Ishikawa (cell line): ENCODE data around the gene SPRR1B.

Experiments
- CEBPB ChIP-seq: IDR thresholded peaks from 2 replicates; pipeline ENCODE4 v1.6.1; 2012
- CREB1 ChIP-seq: IDR thresholded peaks from 2 replicates; pipeline ENCODE4 v1.6.1; 2012; ENCODE audit warnings: low read depth
- EGR1 ChIP-seq: IDR thresholded peaks from 2 replicates; pipeline ENCODE4 v1.6.1; 2012
- EP300 ChIP-seq: IDR thresholded peaks from 2 replicates; pipeline ENCODE4 v1.6.1; 2012; ENCODE audit warnings: borderline replicate concordance
- FOXM1 ChIP-seq: IDR thresholded peaks from 2 replicates; pipeline ENCODE4 v1.6.1; 2012; ENCODE audit warnings: low read depth, borderline replicate concordance
- MAX ChIP-seq: IDR thresholded peaks from 2 replicates; pipeline ENCODE4 v1.6.1; 2012
- NFIC ChIP-seq: IDR thresholded peaks from 2 replicates; pipeline ENCODE4 v1.6.1; 2012
- RAD21 ChIP-seq: IDR thresholded peaks from 2 replicates; pipeline ENCODE4 v1.6.1; 2012; ENCODE audit warnings: low read depth
- REST ChIP-seq: IDR thresholded peaks from 2 replicates; pipeline ENCODE4 v1.6.1; 2012; ENCODE audit warnings: low read depth, mild to moderate bottlenecking
- TAF1 ChIP-seq: IDR thresholded peaks from 2 replicates; pipeline ENCODE4 v1.6.1; 2012; ENCODE audit warnings: low read depth, mild to moderate bottlenecking
- TCF12 ChIP-seq: IDR thresholded peaks from 2 replicates; pipeline ENCODE4 v1.6.1; 2012; ENCODE audit warnings: low read depth
- TEAD4 ChIP-seq: IDR thresholded peaks from 2 replicates; pipeline ENCODE4 v1.6.1; 2012
- USF1 ChIP-seq: IDR thresholded peaks from 2 replicates; pipeline ENCODE4 v1.6.1; 2012
- YY1 ChIP-seq: IDR thresholded peaks from 2 replicates; pipeline ENCODE4 v1.6.1; 2012; ENCODE audit warnings: low read depth
- ZBTB7A ChIP-seq: IDR thresholded peaks from 2 replicates; pipeline ENCODE4 v1.6.1; 2012; ENCODE audit warnings: low read depth

SPRR1B gene

GRCh38 chr1:153057375-153057774 lies 26.4 kb downstream of the SPRR1B start, which contains the start of gene SPRR2A:
Gene SPRR2A (minus strand): TSS chr1:153057512. CDS start chr1:153056735, 777 bp downstream.
- TF ChIP-seq RAD21 (no peak), FOXM1 (no peak), TCF12 (no peak), EP300 (no peak), TAF1 (no peak), YY1 (no peak), EGR1 (no peak), REST (no peak), USF1 (no peak), NFIC (no peak), MAX (no peak), TEAD4 (no peak), CEBPB (no peak), CREB1 (no peak)

GRCh38 chr1:153058154-153058553 lies 27.2 kb downstream of the SPRR1B start:
- TF ChIP-seq YY1 (no peak), TCF12 (no peak), RAD21 (no peak), TEAD4 (no peak), MAX (no peak), CEBPB (no peak), NFIC (no peak), FOXM1 (no peak), TAF1 (no peak), EP300 (no peak), CREB1 (no peak), REST (no peak)

- TF ChIP-seq NFIC = no peak
- no peak for TF ChIP-seq CREB1
- TF ChIP-seq RAD21 = no peak
- TF ChIP-seq CEBPB = no peak
- no peak for TF ChIP-seq MAX
- TF ChIP-seq YY1 = no peak
- TF ChIP-seq EGR1 = no peak
- no peak for TF ChIP-seq FOXM1
- TF ChIP-seq TEAD4 = no peak
- TF ChIP-seq EP300 = no peak
- TF ChIP-seq REST = no peak
- no peak for TF ChIP-seq TCF12
- TF ChIP-seq USF1 = no peak
- TF ChIP-seq TAF1 = no peak
- TF ChIP-seq ZBTB7A = no peak
These were observed 28.1 kb downstream of the SPRR1B start for GRCh38 chr1:153058826-153059784.

GRCh38 chr1:153070243-153070642 lies 39.2 kb downstream of the SPRR1B start:
- TF ChIP-seq ZBTB7A (no peak), RAD21 (no peak), NFIC (no peak), TAF1 (no peak), MAX (no peak), FOXM1 (no peak), YY1 (no peak)
